Measurements from ENCODE around the gene ZSCAN20. TPM values are rescaled to one million over a fixed set of nuclear protein-coding genes. Genes with fewer than 3 reads are reported as not detected.

The ZSCAN20 gene
- total and polyA plus RNA-seq, 9 of the 15 experiments (the other 6 are each of a cell fraction or from before 2014, with no cell fraction given): 0.36 to 3.3 (median 2.0) TPM

- no peak for TF ChIP-seq ZSCAN32 (CRISPR knock-in tag; IDR thresholded peaks at IDR 0.05)
- TF ChIP-seq NR0B1 (IDR thresholded peaks at IDR 0.05; ENCODE audit: partially characterized antibody): no peak
- no peak for TF ChIP-seq YBX1 (IDR thresholded peaks at IDR 0.05)
- no peak for TF ChIP-seq ZNF780A (CRISPR knock-in tag; IDR thresholded peaks at IDR 0.05)
- TF ChIP-seq, protein P1, sequence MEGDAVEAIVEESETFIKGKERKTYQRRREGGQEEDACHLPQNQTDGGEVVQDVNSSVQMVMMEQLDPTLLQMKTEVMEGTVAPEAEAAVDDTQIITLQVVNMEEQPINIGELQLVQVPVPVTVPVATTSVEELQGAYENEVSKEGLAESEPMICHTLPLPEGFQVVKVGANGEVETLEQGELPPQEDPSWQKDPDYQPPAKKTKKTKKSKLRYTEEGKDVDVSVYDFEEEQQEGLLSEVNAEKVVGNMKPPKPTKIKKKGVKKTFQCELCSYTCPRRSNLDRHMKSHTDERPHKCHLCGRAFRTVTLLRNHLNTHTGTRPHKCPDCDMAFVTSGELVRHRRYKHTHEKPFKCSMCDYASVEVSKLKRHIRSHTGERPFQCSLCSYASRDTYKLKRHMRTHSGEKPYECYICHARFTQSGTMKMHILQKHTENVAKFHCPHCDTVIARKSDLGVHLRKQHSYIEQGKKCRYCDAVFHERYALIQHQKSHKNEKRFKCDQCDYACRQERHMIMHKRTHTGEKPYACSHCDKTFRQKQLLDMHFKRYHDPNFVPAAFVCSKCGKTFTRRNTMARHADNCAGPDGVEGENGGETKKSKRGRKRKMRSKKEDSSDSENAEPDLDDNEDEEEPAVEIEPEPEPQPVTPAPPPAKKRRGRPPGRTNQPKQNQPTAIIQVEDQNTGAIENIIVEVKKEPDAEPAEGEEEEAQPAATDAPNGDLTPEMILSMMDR (IDR thresholded peaks at IDR 0.05 in 2 of 3, conservative IDR thresholded peaks at IDR 0.05 in 1 of 3; ENCODE audit: insufficient read depth in 2 of 3, low read depth in 1 of 3, low read length in 3 of 3): peak; percentile 74 to 91 (median 75)
- peak; percentile 55; the same call in 1 of the 2 replicates for TF ChIP-seq NFATC3 (IDR thresholded peaks at IDR 0.05)
- TF ChIP-seq MEIS2 (IDR thresholded peaks at IDR 0.05; ENCODE audit: partially characterized antibody): peak; percentile 15
- TF ChIP-seq OTX1 (CRISPR knock-in tag; IDR thresholded peaks at IDR 0.05): peak; percentile 94
- TF ChIP-seq SMAD1 (IDR thresholded peaks at IDR 0.05; ENCODE audit: low read depth, low read length, partially characterized antibody): no peak
- TF ChIP-seq MYC (IDR thresholded peaks at IDR 0.05; ENCODE audit: low read depth, low read length): no peak
- no peak for TF ChIP-seq MYC (CRISPR knock-in tag; IDR thresholded peaks at IDR 0.05; ENCODE audit: borderline replicate concordance, low read depth)
- TF ChIP-seq ZNF551 (CRISPR knock-in tag; IDR thresholded peaks at IDR 0.05): no peak
- no peak for TF ChIP-seq CCAR2 (IDR thresholded peaks at IDR 0.05; ENCODE audit: low read depth, low read length)
- TF ChIP-seq, protein P2, sequence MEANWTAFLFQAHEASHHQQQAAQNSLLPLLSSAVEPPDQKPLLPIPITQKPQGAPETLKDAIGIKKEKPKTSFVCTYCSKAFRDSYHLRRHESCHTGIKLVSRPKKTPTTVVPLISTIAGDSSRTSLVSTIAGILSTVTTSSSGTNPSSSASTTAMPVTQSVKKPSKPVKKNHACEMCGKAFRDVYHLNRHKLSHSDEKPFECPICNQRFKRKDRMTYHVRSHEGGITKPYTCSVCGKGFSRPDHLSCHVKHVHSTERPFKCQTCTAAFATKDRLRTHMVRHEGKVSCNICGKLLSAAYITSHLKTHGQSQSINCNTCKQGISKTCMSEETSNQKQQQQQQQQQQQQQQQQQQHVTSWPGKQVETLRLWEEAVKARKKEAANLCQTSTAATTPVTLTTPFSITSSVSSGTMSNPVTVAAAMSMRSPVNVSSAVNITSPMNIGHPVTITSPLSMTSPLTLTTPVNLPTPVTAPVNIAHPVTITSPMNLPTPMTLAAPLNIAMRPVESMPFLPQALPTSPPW (CRISPR knock-in tag; IDR thresholded peaks at IDR 0.05): no peak
- peak; percentile 23; the same call in 1 of the 2 replicates for TF ChIP-seq ETV1 (tag; conservative IDR thresholded peaks at IDR 0.05; ENCODE audit: low read depth)
- no peak for TF ChIP-seq ZNF263 (CRISPR knock-in tag; IDR thresholded peaks at IDR 0.05; ENCODE audit: borderline replicate concordance)
- TF ChIP-seq, protein P3, sequence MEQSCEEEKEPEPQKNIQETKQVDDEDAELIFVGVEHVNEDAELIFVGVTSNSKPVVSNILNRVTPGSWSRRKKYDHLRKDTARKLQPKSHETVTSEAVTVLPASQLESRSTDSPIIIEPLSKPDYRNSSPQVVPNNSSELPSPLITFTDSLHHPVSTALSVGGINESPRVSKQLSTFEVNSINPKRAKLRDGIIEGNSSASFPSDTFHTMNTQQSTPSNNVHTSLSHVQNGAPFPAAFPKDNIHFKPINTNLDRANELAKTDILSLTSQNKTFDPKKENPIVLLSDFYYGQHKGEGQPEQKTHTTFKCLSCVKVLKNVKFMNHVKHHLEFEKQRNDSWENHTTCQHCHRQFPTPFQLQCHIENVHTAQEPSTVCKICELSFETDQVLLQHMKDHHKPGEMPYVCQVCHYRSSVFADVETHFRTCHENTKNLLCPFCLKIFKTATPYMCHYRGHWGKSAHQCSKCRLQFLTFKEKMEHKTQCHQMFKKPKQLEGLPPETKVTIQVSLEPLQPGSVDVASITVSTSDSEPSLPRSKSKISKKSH (CRISPR knock-in tag; IDR thresholded peaks at IDR 0.05): no peak
- no peak for TF ChIP-seq EP300 (IDR thresholded peaks at IDR 0.05; ENCODE audit: low read length)
- no peak for TF ChIP-seq BRCA1 (IDR thresholded peaks at IDR 0.05)
- TF ChIP-seq BRCA1 (CRISPR knock-in tag; IDR thresholded peaks at IDR 0.05): no peak
- no peak for TF ChIP-seq ZBTB9 (CRISPR knock-in tag; IDR thresholded peaks at IDR 0.05)
These were observed 16.6 kb upstream of the ZSCAN20 start (continued) for GRCh38 chr1:33455539-33456501.

Measured in K562 (cell line).